ENCODE results near the gene ZBTB7A.
"Not testable (repeated sequence)": the region's sequence is repeated elsewhere in the genome, so short reads cannot be mapped to it uniquely, and the experiment has no call there.

Gene ZBTB7A

GRCh38 chr19:3998667-3999412 lies 67.9 kb downstream of the ZBTB7A start:
- not testable (repeated sequence) for DNase-seq (ENCODE audit: low spot score); FAIRE-seq

- FAIRE-seq: no peak
- no peak for DNase-seq (ENCODE audit: low spot score)
Measured at GRCh38 chr19:3995607-3996006, 71.1 kb downstream of the ZBTB7A start.

Data from urothelium cell line (cell line).